NCI-H2029 treated with DMSO at 0.1 percent for 48 hours (cell line): ENCODE measurements around the gene SHC1.

Experiments used
- DNase-seq: peaks from one replicate; lab custom pipeline; 2025; lab: John Stamatoyannopoulos, UW

The SHC1 gene

GRCh38 chr1:154970631-154971340 is at the start of gene SHC1:
TSS of gene SHC1 (minus strand) at chr1:154970747. CDS start at chr1:154970526, 221 bp downstream.
- DNase-seq, result no peak

- no peak for DNase-seq
Observed at GRCh38 chr1:155019377-155020245, 49.1 kb upstream of the SHC1 start.

GRCh38 chr1:155018617-155019348 is 48.2 kb upstream of the SHC1 start:
- no peak for DNase-seq

GRCh38 chr1:155017946-155018316 is 47.4 kb upstream of the SHC1 start:
- DNase-seq, result no peak

- DNase-seq, result peak; percentile 17
Observed at GRCh38 chr1:155017041-155017945, 46.7 kb upstream of the SHC1 start.

- no peak for DNase-seq
Observed at GRCh38 chr1:155016231-155016831, 45.8 kb upstream of the SHC1 start.

- no peak for DNase-seq
Observed at GRCh38 chr1:155015527-155016230, 45.1 kb upstream of the SHC1 start.

- DNase-seq, result no peak
Observed at GRCh38 chr1:155014709-155015508, 44.4 kb upstream of the SHC1 start.

GRCh38 chr1:155013632-155014031 is 43.1 kb upstream of the SHC1 start:
- DNase-seq, result no peak

GRCh38 chr1:155012776-155013602 is 42.4 kb upstream of the SHC1 start:
- DNase-seq, result no peak

GRCh38 chr1:155012026-155012546 is 41.5 kb upstream of the SHC1 start:
- DNase-seq, result no peak

- DNase-seq, result no peak
Observed at GRCh38 chr1:155011437-155012025, 41.0 kb upstream of the SHC1 start.

- DNase-seq, result no peak
Observed at GRCh38 chr1:155011004-155011416, 40.5 kb upstream of the SHC1 start.

GRCh38 chr1:155010211-155010918 is 39.8 kb upstream of the SHC1 start:
- DNase-seq, result no peak

- no peak for DNase-seq
Observed at GRCh38 chr1:155009742-155010141, 39.2 kb upstream of the SHC1 start.

GRCh38 chr1:155009221-155009711 is 38.7 kb upstream of the SHC1 start:
- DNase-seq, result no peak
